ENCODE measurements around the gene TMEM143. TPM values are rescaled to one million over a fixed set of nuclear protein-coding genes. Genes with fewer than 3 reads are reported as not detected.

TMEM143 gene
- total and polyA plus RNA-seq, 2 of the 8 experiments (the other 6 are each of a cell fraction or from before 2014, with no cell fraction given), result 14.2 to 19.1 TPM

DNA sequence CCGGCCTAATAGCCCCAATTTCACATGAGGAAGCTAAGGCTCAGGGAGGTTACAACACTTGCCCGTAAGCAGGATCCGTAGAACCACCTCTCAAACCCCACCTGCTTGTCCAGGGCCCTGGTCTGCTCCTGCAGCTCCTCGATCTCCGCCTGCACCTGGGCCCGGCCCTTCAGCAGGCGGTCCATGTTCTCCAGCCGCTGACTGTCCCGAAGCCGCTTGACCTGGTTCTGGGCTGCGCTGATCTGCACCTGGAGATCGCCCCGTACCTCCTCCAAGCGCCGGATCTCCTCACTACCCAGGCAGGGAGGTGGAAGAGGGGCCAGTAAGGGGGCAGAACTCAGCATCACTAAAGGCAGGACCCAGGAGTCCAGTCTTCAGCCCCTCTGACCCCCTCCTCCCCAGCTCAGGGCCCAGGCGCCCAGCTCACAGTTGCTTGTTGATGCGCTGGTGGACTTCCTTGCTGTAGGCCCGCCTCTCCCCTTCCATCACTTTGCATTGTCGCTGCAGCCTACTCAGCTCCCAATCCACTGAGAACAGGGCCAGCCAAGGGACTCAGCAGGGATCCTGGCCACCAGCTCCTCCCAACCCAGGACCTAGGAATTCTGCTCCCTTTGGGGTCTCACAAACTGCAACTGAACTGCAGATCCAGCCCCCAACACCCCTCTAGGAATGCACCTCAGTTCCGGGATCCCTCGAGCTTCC is 45.3 kb downstream of the TMEM143 start:
- WGBS, 2 experiments (ENCODE audit: extremely low coverage in 1 of 2, insufficient coverage in 1 of 2, insufficient read length in 1 of 2, insufficient replicate concordance in 2 of 2, low coverage in 1 of 2, low lambda C conversion rate in 2 of 2, missing lambda C conversion rate in 1 of 2), result 91% methylated on average over 21 of the region's 21 CpGs; no CpG with 5 or more reads in 1 of the 2 experiments
- H2BK20ac ChIP-seq (ENCODE audit: low read length), result no peak overlapping the region; the same call in 1 of the 2 replicates
- H2BK15ac ChIP-seq (ENCODE audit: low read length), result no peak overlapping the region
- no peak overlapping the region for H2AFZ ChIP-seq (ENCODE audit: low read length)
- no peaks in the 10 kb centered on the region for H3K79me1 ChIP-seq (ENCODE audit: low read depth, low read length)
- H3K23ac ChIP-seq (ENCODE audit: insufficient read length), result no peak overlapping the region
- H2BK120ac ChIP-seq (replicated peaks; ENCODE audit: low read depth, low read length), result no peak overlapping the region
- peaks cover 0 to 4% (median 2%) of the 10 kb centered on the region in 4 experiments; a peak in 1 of 7 replicates for H3K27me3 ChIP-seq (replicated peaks in 1 of 4; ENCODE audit: control insufficient read depth in 3 of 4, extremely low read depth in 1 of 4, insufficient read depth in 3 of 4, low read length in 3 of 4)
- no peak overlapping the region for H2BK12ac ChIP-seq (ENCODE audit: low read depth, low read length)
- no peak overlapping the region for H3K27ac ChIP-seq (ENCODE audit: low read depth, low read length)
- peaks cover 0 to 17% (median 8%) of the 10 kb centered on the region in 4 experiments; a peak in 5 of 7 replicates for H3K4me1 ChIP-seq (replicated peaks in 1 of 4; ENCODE audit: control insufficient read depth in 3 of 4, insufficient read depth in 4 of 4, low read length in 3 of 4)
- H3K4ac ChIP-seq (replicated peaks; ENCODE audit: insufficient read length, low read depth, low read length), result no peak overlapping the region
- no peaks in the 10 kb centered on the region for H4K20me1 ChIP-seq (replicated peaks in 1 of 2; ENCODE audit: control insufficient read depth in 1 of 2, insufficient read depth in 2 of 2, low read length in 2 of 2)
- no peaks in the 10 kb centered on the region for H3K36me3 ChIP-seq (ENCODE audit: control insufficient read depth in 2 of 4, insufficient read depth in 4 of 4, low read length in 3 of 4)
- H4K8ac ChIP-seq (ENCODE audit: extremely low read depth, insufficient read depth, low read length), result peak overlapping the region; percentile 15; the same call in 1 of the 2 replicates
- H3K9ac ChIP-seq (replicated peaks in 1 of 4; ENCODE audit: extremely low read depth in 1 of 4, low read depth in 3 of 4, low read length in 3 of 4), result no peak overlapping the region; a peak in 1 of 7 replicates
- ChIA-PET POLR2A (ENCODE audit: partially characterized antibody) (interaction anchor here (0.5 to 8.1 kb wide), 5 partner anchors 16 to 29 kb away, joined by 3 to 35 read pairs (median 4); no protein-coding TSS in a partner anchor), CTCF (ENCODE audit: partially characterized antibody) (interaction anchor here (0.6 to 5.0 kb wide), 15 partner anchors 10 to 171 kb away, joined by 3 to 60 read pairs (median 5); partner anchors contain the start of genes GRIN2D and KDELR1)
- H3K14ac ChIP-seq (ENCODE audit: insufficient read length), result no peak overlapping the region
- no peak overlapping the region for H3K4me2 ChIP-seq (ENCODE audit: insufficient read depth in 1 of 2, low read depth in 2 of 2, low read length in 2 of 2)
- TF ChIP-seq KDM5A (IDR thresholded peaks at IDR 0.05; ENCODE audit: low read length) (no peak), GTF2F1 (IDR thresholded peaks at IDR 0.05; ENCODE audit: borderline replicate concordance, low read depth, low read length) (no peak), ZNF274 (IDR thresholded peaks at IDR 0.05; ENCODE audit: borderline replicate concordance, extremely low read depth, low read length) (no peak), TEAD4 (IDR thresholded peaks at IDR 0.05; ENCODE audit: low read depth, low read length) (no peak), GABPA (IDR thresholded peaks at IDR 0.05; ENCODE audit: borderline replicate concordance, insufficient read depth, low read length) (no peak), RXRA (IDR thresholded peaks at IDR 0.05; ENCODE audit: insufficient read depth, low read depth, low read length) (no peak), NRF1 (IDR thresholded peaks at IDR 0.05; ENCODE audit: low read depth, low read length) (no peak)
- TF ChIP-seq, protein P1, sequence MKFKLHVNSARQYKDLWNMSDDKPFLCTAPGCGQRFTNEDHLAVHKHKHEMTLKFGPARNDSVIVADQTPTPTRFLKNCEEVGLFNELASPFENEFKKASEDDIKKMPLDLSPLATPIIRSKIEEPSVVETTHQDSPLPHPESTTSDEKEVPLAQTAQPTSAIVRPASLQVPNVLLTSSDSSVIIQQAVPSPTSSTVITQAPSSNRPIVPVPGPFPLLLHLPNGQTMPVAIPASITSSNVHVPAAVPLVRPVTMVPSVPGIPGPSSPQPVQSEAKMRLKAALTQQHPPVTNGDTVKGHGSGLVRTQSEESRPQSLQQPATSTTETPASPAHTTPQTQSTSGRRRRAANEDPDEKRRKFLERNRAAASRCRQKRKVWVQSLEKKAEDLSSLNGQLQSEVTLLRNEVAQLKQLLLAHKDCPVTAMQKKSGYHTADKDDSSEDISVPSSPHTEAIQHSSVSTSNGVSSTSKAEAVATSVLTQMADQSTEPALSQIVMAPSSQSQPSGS (IDR thresholded peaks at IDR 0.05; ENCODE audit: low read length), result no peak
- DNase-seq (ENCODE audit: low read depth in 1 of 2, low spot score in 2 of 2), result no peak
- no peak overlapping the region for H3K56ac ChIP-seq (replicated peaks; ENCODE audit: insufficient read length, low read depth, low read length)
- peaks cover 8% of the 10 kb centered on the region; the same call in 1 of the 2 replicates for H3K23me2 ChIP-seq (ENCODE audit: low read depth, low read length)
- no peaks in the 10 kb centered on the region for H3K79me2 ChIP-seq (ENCODE audit: control insufficient read depth in 1 of 2, insufficient read depth in 2 of 2, low read length in 2 of 2)
- H4K91ac ChIP-seq (replicated peaks; ENCODE audit: insufficient read length, low read length), result no peak overlapping the region
- FAIRE-seq, result no peak
- no peaks in the 10 kb centered on the region for H3K9me3 ChIP-seq (ENCODE audit: insufficient read depth in 2 of 2, low read depth in 1 of 2, low read length in 1 of 2)
- H3K4me3 ChIP-seq (ENCODE audit: extremely low read depth in 1 of 4, insufficient read depth in 2 of 4, low read depth in 3 of 4, low read length in 4 of 4), result no peak overlapping the region
- no peak overlapping the region for H2AK5ac ChIP-seq (ENCODE audit: low read depth, low read length)
- no peak overlapping the region; the same call in 1 of the 2 replicates for H3K18ac ChIP-seq (ENCODE audit: extremely low read depth, low read length)
- no peak overlapping the region for H4K5ac ChIP-seq (ENCODE audit: insufficient read length, low read depth, low read length)
- H2BK5ac ChIP-seq (ENCODE audit: low read depth, low read length), result 0 out of 2 replicates have a peak overlapping the region, but pooled peaks have one; percentile 24
